BJ (cell line): ENCODE data around the gene EFNA3. TPM values are rescaled to one million over a fixed set of nuclear protein-coding genes. Genes with fewer than 3 reads are reported as not detected.

Source experiments
- CTCF ChIA-PET: fragments of 350-600 bp; formaldehyde crosslinking; extraction: SDS; loops from one replicate; lab custom pipeline; 2021; ENCODE audit warnings: antibody characterized with exemption, inconsistent platforms; lab: Yijun Ruan, JAX
- POLR2A ChIA-PET: fragments of 300-600 bp; sonication (Branson Sonifier 250); formaldehyde crosslinking; extraction: SDS; loops from one replicate; lab custom pipeline; 2021; ENCODE audit warnings: antibody characterized with exemption; lab: Charles Lee
- DNase-seq: peaks from one replicate; pipeline ENCODE4 v3.0.0-alpha.2; 2011; ENCODE audit warnings: low read depth
- H3K27me3 ChIP-seq: 2 replicates; pipeline ENCODE4 v1.6.0; 2011; ENCODE audit warnings: low read length; ENCODE audit not compliant: control insufficient read depth, insufficient read depth
- H3K36me3 ChIP-seq: 2 replicates; pipeline ENCODE4 v1.5.1; 2011; ENCODE audit warnings: low read length; ENCODE audit not compliant: control insufficient read depth, insufficient read depth
- H3K4me3 ChIP-seq: 2 replicates; pipeline ENCODE4 v1.5.1; 2011; ENCODE audit warnings: low read depth, mild to moderate bottlenecking, control low read depth, low read length
- CTCF ChIP-seq: IDR thresholded peaks from 2 replicates; pipeline ENCODE4 v1.5.1; 2011; ENCODE audit warnings: low read depth, mild to moderate bottlenecking, control low read depth, inconsistent platforms, low read length, moderate library complexity; ENCODE audit not compliant: insufficient read depth
- polyA plus RNA-seq: library from polyadenylated mRNA; depleted of rRNA; stranded (reverse); fragments of >200 nt; gene quantifications from 2 replicates; pipeline ENCODE4 v1.2.3, GENCODE V29; 2011

The EFNA3 gene
- polyA plus RNA-seq, 1 experiment: 1.8 TPM

- ChIA-PET CTCF (interaction anchor here (1.0 to 2.1 kb wide), 7 partner anchors 9 to 139 kb away, joined by 3 to 9 read pairs (median 4); partner anchors contain the start of gene EFNA4), POLR2A (no interaction called here)
- no peak overlapping the region for H3K4me3 ChIP-seq
- no peak for DNase-seq
- H3K36me3 ChIP-seq: no peaks in the 10 kb centered on the region
- peaks cover 40% of the 10 kb centered on the region for H3K27me3 ChIP-seq
- TF ChIP-seq CTCF: no peak
Measured at GRCh38 chr1:155079487-155080311, 1.1 kb downstream of the EFNA3 start.

GRCh38 chr1:155080312-155081228 is 1.9 kb downstream of the EFNA3 start:
- TF ChIP-seq CTCF: no peak
- no peak overlapping the region for H3K4me3 ChIP-seq
- ChIA-PET CTCF (interaction anchor here (1.0 to 1.6 kb wide), 8 partner anchors 11 to 92 kb away, joined by 3 to 8 read pairs (median 4); partner anchors contain the start of genes ADAM15, EFNA4 and KRTCAP2), POLR2A (no interaction called here)
- peaks cover 40% of the 10 kb centered on the region for H3K27me3 ChIP-seq
- no peak for DNase-seq
- no peaks in the 10 kb centered on the region for H3K36me3 ChIP-seq

- peaks cover 38% of the 10 kb centered on the region for H3K27me3 ChIP-seq
- POLR2A ChIA-PET: interaction anchor here (0.6 kb wide), 1 partner anchor 600 kb away, joined by 14 read pairs; no protein-coding TSS in a partner anchor
- no peak for DNase-seq
- CTCF ChIA-PET: interaction anchor here (1.1 to 4.7 kb wide), 7 partner anchors 10 to 91 kb away, joined by 3 to 147 read pairs (median 5); partner anchors contain the start of genes ADAM15, EFNA4 and KRTCAP2
- no peak overlapping the region for H3K4me3 ChIP-seq
- no peaks in the 10 kb centered on the region for H3K36me3 ChIP-seq
- no peak for TF ChIP-seq CTCF
Measured at GRCh38 chr1:155081472-155082300, 3.0 kb downstream of the EFNA3 start.

GRCh38 chr1:155082301-155083051 is 3.8 kb downstream of the EFNA3 start:
- TF ChIP-seq CTCF: no peak
- ChIA-PET POLR2A (no interaction called here), CTCF (interaction anchor here (1.3 to 4.7 kb wide), 3 partner anchors 18 to 38 kb away, joined by 4 to 147 read pairs (median 86); partner anchors contain the start of gene EFNA4)
- H3K36me3 ChIP-seq: no peaks in the 10 kb centered on the region
- peaks cover 38% of the 10 kb centered on the region for H3K27me3 ChIP-seq
- no peak for DNase-seq
- H3K4me3 ChIP-seq: no peak overlapping the region
